Measurements from ENCODE around the gene TBC1D4. TPM values are rescaled to one million over a fixed set of nuclear protein-coding genes. Genes with fewer than 3 reads are reported as not detected.
"Not testable (repeated sequence)": the region's sequence is repeated elsewhere in the genome, so short reads cannot be mapped to it uniquely, and the experiment has no call there.

The TBC1D4 gene
- total and polyA plus RNA-seq, 7 donors, result 5.4 to 15.0 (median 7.8) TPM

- no peaks in the 10 kb centered on the region for H3K36me3 ChIP-seq
- WGBS, 2 donors, result 88 to 94% methylated on average over 8 of the region's 8 CpGs
- intact Hi-C loops (cut with DNase I), result no loop called here
Observed at GRCh38 chr13:75309981-75310580, 171.9 kb downstream of the TBC1D4 start.

GRCh38 chr13:75308222-75308621, 173.7 kb downstream of the TBC1D4 start:
- intact Hi-C loops (cut with DNase I), result no loop called here
- no peak for DNase-seq
- TF ChIP-seq CTCF (IDR thresholded peaks at IDR 0.05) (no peak), POLR2AphosphoS5 (IDR thresholded peaks at IDR 0.05) (no peak), POLR2A (IDR thresholded peaks at IDR 0.05) (no peak), EP300 (IDR thresholded peaks at IDR 0.05) (no peak)
- Histone ChIP-seq H3K9me3 (no peaks in the 10 kb centered on the region), H3K27me3 (no peaks in the 10 kb centered on the region), H3K4me3 (no peak overlapping the region), H3K36me3 (no peaks in the 10 kb centered on the region), H3K4me1 (peaks cover 0 to 11% (median 3%) of the 10 kb centered on the region in 4 donors), H3K27ac (no peak overlapping the region)
- WGBS, 2 donors, result 75 to 92% methylated on average over 2 of the region's 2 CpGs

More at GRCh38 chr13:75309981-75310580, 171.9 kb downstream of the TBC1D4 start:
- Histone ChIP-seq H3K9me3 (no peaks in the 10 kb centered on the region), H3K4me1 (peaks cover 0 to 11% (median 3%) of the 10 kb centered on the region in 4 donors), H3K27ac (no peak overlapping the region), H3K27me3 (no peaks in the 10 kb centered on the region), H3K4me3 (no peak overlapping the region)
- DNase-seq, result no peak
- TF ChIP-seq POLR2A (IDR thresholded peaks at IDR 0.05) (no peak), EP300 (IDR thresholded peaks at IDR 0.05) (no peak), CTCF (IDR thresholded peaks at IDR 0.05) (no peak), POLR2AphosphoS5 (IDR thresholded peaks at IDR 0.05) (no peak)

- no peaks in the 10 kb centered on the region for H3K9me3 ChIP-seq
- peaks cover 0 to 11% (median 3%) of the 10 kb centered on the region in 4 donors for H3K4me1 ChIP-seq
- WGBS, 2 donors, result 75 to 80% methylated on average over 6 of the region's 6 CpGs
- intact Hi-C loops (cut with DNase I), result no loop called here
- no peak overlapping the region for H3K4me3 ChIP-seq
- H3K27me3 ChIP-seq, result no peaks in the 10 kb centered on the region
- TF ChIP-seq POLR2AphosphoS5 (IDR thresholded peaks at IDR 0.05), result no peak
- TF ChIP-seq EP300 (IDR thresholded peaks at IDR 0.05), result no peak
- DNase-seq, result no peak
- no peak overlapping the region for H3K27ac ChIP-seq
- no peaks in the 10 kb centered on the region for H3K36me3 ChIP-seq
Observed at GRCh38 chr13:75307370-75307949, 174.5 kb downstream of the TBC1D4 start.

GRCh38 chr13:75306967-75307366, 175.0 kb downstream of the TBC1D4 start:
- H3K4me1 ChIP-seq, result peaks cover 0 to 11% (median 3%) of the 10 kb centered on the region in 4 donors
- H3K27me3 ChIP-seq; H3K27ac ChIP-seq; DNase-seq; H3K9me3 ChIP-seq; H3K36me3 ChIP-seq; H3K4me3 ChIP-seq; intact Hi-C loops (cut with DNase I): not testable (repeated sequence)
- WGBS, 2 donors, result 95 to 97% methylated on average over 1 of the region's 1 CpG

GRCh38 chr13:75305059-75305458, 176.9 kb downstream of the TBC1D4 start:
- DNase-seq, result no peak
- no peak for TF ChIP-seq POLR2A (IDR thresholded peaks at IDR 0.05)
- TF ChIP-seq EP300 (IDR thresholded peaks at IDR 0.05), result no peak
- no peak for TF ChIP-seq POLR2AphosphoS5 (IDR thresholded peaks at IDR 0.05)
- TF ChIP-seq CTCF (IDR thresholded peaks at IDR 0.05), result no peak
- H3K27ac ChIP-seq, result no peak overlapping the region
- peaks cover 0 to 11% (median 3%) of the 10 kb centered on the region in 4 donors for H3K4me1 ChIP-seq
- H3K27me3 ChIP-seq, result no peaks in the 10 kb centered on the region
- H3K36me3 ChIP-seq, result no peaks in the 10 kb centered on the region
- intact Hi-C loops (cut with DNase I), result no loop called here
- no peaks in the 10 kb centered on the region for H3K9me3 ChIP-seq
- no peak overlapping the region for H3K4me3 ChIP-seq
- WGBS, 2 donors, result 19 to 54% methylated on average over 2 of the region's 2 CpGs
